Measurements from ENCODE around the gene TYK2. TPM values are rescaled to one million over a fixed set of nuclear protein-coding genes. Genes with fewer than 3 reads are reported as not detected.

The TYK2 gene
- total and polyA plus RNA-seq, 9 of the 15 experiments (the other 6 are each of a cell fraction or from before 2014, with no cell fraction given) = 15.0 to 182 (median 85.9) TPM

DNA sequence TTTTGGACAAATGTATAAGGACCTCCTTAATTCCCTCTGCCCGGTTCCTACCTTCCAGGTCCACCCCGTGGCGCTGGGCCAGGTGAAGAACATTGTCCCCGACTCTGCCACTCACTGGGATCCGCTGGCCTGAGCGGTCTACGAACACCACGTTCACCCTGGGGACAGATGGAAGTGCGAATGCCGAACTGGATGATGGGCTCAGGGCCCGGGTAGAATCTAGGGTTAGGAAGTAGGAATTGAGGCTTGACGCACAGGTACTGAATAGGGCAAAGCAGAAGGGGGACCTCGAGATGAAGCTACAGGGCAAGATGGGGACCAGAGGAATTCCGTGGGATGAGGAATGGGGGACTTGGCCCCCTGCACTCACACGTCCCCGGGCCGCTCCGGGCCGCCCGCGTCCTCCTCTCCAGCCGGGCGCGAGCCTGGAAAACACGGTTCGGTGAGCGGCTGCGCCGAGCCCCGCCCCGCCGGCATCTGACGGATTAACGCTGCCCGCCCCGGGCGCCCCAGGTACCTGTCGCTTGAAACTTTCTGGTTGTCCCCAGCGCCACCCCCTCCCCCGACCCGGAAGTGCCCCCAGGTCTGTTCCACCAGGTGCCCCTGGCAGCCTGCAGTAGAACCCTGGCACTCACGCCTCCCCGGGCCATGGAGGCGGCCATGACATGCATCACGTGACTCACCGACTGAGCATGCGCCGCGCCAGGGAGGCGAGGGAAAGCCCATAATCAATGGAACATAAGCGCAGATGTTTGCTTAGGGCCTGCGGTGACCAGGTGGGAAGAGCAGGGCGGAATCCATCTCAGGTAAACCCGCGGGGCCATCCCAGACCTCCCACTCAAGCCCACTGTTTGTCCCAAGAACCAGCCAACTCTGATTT lies 64.8 kb downstream of the TYK2 start, which contains the start of gene FDX2 (continued):
- TF ChIP-seq, protein P1, sequence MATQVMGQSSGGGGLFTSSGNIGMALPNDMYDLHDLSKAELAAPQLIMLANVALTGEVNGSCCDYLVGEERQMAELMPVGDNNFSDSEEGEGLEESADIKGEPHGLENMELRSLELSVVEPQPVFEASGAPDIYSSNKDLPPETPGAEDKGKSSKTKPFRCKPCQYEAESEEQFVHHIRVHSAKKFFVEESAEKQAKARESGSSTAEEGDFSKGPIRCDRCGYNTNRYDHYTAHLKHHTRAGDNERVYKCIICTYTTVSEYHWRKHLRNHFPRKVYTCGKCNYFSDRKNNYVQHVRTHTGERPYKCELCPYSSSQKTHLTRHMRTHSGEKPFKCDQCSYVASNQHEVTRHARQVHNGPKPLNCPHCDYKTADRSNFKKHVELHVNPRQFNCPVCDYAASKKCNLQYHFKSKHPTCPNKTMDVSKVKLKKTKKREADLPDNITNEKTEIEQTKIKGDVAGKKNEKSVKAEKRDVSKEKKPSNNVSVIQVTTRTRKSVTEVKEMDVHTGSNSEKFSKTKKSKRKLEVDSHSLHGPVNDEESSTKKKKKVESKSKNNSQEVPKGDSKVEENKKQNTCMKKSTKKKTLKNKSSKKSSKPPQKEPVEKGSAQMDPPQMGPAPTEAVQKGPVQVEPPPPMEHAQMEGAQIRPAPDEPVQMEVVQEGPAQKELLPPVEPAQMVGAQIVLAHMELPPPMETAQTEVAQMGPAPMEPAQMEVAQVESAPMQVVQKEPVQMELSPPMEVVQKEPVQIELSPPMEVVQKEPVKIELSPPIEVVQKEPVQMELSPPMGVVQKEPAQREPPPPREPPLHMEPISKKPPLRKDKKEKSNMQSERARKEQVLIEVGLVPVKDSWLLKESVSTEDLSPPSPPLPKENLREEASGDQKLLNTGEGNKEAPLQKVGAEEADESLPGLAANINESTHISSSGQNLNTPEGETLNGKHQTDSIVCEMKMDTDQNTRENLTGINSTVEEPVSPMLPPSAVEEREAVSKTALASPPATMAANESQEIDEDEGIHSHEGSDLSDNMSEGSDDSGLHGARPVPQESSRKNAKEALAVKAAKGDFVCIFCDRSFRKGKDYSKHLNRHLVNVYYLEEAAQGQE (IDR thresholded peaks at IDR 0.05; ENCODE audit: borderline replicate concordance) = peak; percentile 87
- TF ChIP-seq, protein P1 (CRISPR knock-in tag; IDR thresholded peaks at IDR 0.05; ENCODE audit: low read depth) = no peak
- TF ChIP-seq, protein P2, sequence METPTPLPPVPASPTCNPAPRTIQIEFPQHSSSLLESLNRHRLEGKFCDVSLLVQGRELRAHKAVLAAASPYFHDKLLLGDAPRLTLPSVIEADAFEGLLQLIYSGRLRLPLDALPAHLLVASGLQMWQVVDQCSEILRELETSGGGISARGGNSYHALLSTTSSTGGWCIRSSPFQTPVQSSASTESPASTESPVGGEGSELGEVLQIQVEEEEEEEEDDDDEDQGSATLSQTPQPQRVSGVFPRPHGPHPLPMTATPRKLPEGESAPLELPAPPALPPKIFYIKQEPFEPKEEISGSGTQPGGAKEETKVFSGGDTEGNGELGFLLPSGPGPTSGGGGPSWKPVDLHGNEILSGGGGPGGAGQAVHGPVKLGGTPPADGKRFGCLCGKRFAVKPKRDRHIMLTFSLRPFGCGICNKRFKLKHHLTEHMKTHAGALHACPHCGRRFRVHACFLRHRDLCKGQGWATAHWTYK (CRISPR knock-in tag; IDR thresholded peaks at IDR 0.05) = no peak
- peak; percentile 89 to 100 for TF ChIP-seq HDAC1 (IDR thresholded peaks at IDR 0.05)
- TF ChIP-seq ZNF75A (CRISPR knock-in tag; IDR thresholded peaks at IDR 0.05) = no peak
- no peak for TF ChIP-seq ZNF444 (CRISPR knock-in tag; IDR thresholded peaks at IDR 0.05)
- TF ChIP-seq, protein P3, sequence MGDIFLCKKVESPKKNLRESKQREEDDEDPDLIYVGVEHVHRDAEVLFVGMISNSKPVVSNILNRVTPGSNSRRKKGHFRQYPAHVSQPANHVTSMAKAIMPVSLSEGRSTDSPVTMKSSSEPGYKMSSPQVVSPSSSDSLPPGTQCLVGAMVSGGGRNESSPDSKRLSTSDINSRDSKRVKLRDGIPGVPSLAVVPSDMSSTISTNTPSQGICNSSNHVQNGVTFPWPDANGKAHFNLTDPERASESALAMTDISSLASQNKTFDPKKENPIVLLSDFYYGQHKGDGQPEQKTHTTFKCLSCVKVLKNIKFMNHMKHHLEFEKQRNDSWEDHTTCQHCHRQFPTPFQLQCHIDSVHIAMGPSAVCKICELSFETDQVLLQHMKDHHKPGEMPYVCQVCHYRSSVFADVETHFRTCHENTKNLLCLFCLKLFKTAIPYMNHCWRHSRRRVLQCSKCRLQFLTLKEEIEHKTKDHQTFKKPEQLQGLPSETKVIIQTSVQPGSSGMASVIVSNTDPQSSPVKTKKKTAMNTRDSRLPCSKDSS (IDR thresholded peaks at IDR 0.05; ENCODE audit: low read depth, partially characterized antibody) = no peak
- 0 out of 2 replicates have a peak, but pooled peaks have one; percentile 21 for TF ChIP-seq ZNF384 (IDR thresholded peaks at IDR 0.05; ENCODE audit: low read depth, low read length)
- no peak for TF ChIP-seq MCM5 (IDR thresholded peaks at IDR 0.05; ENCODE audit: low read depth)
- TF ChIP-seq NFYB (IDR thresholded peaks at IDR 0.05; ENCODE audit: extremely low read depth, insufficient read length) = no peak
- peak; percentile 38; the same call in 1 of the 2 replicates for TF ChIP-seq ILF3 (IDR thresholded peaks at IDR 0.05; ENCODE audit: borderline replicate concordance)
- TF ChIP-seq ZNF551 (CRISPR knock-in tag; IDR thresholded peaks at IDR 0.05) = no peak
- TF ChIP-seq, protein P4, sequence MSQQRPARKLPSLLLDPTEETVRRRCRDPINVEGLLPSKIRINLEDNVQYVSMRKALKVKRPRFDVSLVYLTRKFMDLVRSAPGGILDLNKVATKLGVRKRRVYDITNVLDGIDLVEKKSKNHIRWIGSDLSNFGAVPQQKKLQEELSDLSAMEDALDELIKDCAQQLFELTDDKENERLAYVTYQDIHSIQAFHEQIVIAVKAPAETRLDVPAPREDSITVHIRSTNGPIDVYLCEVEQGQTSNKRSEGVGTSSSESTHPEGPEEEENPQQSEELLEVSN (IDR thresholded peaks at IDR 0.05; ENCODE audit: borderline replicate concordance in 1 of 2, extremely low read depth in 1 of 2, insufficient read depth in 1 of 2, insufficient read length in 1 of 2, low read depth in 1 of 2, low read length in 1 of 2, poor library complexity in 1 of 2, severe bottlenecking in 1 of 2) = peak; percentile 42 to 52
- no peak for TF ChIP-seq ZNF507 (tag; conservative IDR thresholded peaks at IDR 0.05)
- peak; percentile 26; the same call in 1 of the 2 replicates for TF ChIP-seq CHD2 (IDR thresholded peaks at IDR 0.05; ENCODE audit: low read depth, low read length)

Data from K562 (cell line).